Activated CD8-positive, alpha-beta memory T cell treated with anti-CD3 and anti-CD28 coated beads for 36 hours (primary cell): ENCODE measurements around the gene FAT3. TPM values are rescaled to one million over a fixed set of nuclear protein-coding genes. Genes with fewer than 3 reads are reported as not detected.

Experiments
- CTCF ChIA-PET: fragments of 350-600 bp; sonication (Branson Sonifier 250); formaldehyde crosslinking; loops from one replicate; lab custom pipeline; 2021; ENCODE audit warnings: antibody characterized with exemption; lab: Charles Lee
- POLR2A ChIA-PET: fragments of 350-600 bp; sonication (Branson Sonifier 250); formaldehyde crosslinking; loops from one replicate; lab custom pipeline; 2021; ENCODE audit warnings: antibody characterized with exemption; lab: Charles Lee
- total RNA-seq, 2 experiments: library from RNA; stranded (reverse); gene quantifications; one replicate each; pipeline ENCODE4 v1.2.3, GENCODE V29; 2021

The FAT3 gene
- total RNA-seq, result not detected

DNA sequence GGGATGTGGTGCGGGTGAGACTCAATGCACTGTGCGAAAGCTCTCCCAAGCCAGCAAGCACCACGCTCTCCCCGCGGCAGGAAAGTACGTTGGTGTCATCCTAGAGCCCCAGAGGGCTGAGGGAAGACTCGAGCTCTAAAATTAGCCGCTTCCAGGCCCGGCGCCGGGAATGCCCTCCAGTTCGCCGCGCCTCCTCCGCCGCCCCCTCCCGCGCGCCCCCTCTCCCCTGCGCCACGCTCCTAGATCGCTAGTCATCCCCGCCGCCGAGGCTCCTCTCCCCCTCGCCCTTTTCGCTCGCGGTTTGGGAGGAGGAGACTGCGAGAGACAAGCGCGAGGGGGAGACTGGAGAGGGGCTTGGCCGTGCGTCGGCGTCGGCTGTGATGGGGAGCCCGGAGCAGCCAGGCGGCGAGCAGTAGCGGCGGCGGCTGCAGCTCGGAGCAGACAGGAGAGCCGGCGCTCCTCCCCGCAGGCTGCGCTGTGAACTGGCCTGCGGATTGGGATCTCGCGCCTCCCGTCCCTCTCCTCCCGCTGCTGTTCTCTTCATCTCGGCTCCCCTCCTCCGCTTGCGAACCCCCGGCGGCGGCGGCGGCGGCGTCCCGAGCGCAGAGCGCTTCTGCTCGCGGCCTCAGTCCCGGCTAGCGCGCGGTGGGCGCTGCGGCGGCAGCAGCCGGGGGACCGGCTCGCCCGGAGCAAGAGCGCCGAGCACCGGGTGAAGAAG is at the start of gene FAT3:
Gene FAT3, plus strand, starts transcription at position 412 of the 718 bp plus-strand sequence. CDS start 127,295 bp downstream, outside the sequence.
- CTCF ChIA-PET, result no interaction called here

DNA sequence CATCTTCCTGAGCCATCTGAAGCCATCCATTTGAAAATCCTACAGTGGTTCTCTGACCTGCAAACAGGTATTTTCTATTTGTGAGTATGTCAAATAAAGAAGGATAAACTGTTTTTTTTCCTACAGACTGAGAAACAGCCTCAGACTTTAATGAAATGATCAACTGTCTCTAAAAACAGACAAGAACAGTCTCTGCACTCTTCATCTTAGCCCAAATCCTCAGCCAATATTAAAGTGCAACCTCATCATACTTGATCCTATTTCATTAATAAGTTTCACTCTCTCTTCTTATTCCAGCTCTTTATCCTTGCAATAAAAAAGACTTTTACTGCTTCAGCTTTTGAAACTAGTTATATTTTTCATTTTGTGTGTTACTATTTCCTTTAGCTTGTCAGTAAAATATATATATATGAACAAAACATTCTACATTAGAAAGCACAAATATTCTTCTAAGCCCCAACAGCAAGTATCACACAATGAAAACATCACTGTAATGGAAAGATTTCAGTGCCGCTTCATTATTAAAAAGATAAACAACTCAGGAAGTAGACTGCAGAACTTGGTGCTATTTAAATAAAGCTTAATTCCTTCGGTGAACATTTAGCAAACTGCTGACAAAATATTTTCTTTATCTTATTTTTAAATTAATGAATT is 45.5 kb upstream of the FAT3 start:
- CTCF ChIA-PET, result interaction anchor here (0.7 kb wide), 1 partner anchor 1430 kb away, joined by 3 read pairs; no protein-coding TSS in a partner anchor

More for the DNA sequence above, at the start of gene FAT3:
- POLR2A ChIA-PET, result no interaction called here

DNA sequence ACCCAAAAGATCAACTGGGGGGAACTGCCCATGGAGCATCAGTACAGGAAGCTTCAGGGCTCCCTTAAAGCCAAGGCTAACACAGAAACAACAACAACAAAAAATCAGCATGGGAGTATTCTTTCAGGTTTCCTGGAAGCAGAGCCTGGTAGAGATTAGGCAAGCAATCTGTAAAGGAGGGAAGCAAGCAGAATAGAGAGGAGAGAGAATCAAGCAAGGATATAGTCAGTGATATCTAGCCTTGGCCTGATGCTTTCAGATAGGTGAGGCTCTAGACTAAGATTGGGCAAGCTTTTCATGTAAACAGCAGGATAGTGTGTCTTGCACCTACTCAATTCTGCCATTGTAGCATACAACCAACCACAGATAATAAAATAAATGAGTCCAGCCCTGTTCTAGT is 44.4 kb upstream of the FAT3 start:
- POLR2A ChIA-PET, result no interaction called here
- CTCF ChIA-PET, result no interaction called here

More for the DNA sequence above, 45.5 kb upstream of the FAT3 start:
- POLR2A ChIA-PET, result no interaction called here

DNA sequence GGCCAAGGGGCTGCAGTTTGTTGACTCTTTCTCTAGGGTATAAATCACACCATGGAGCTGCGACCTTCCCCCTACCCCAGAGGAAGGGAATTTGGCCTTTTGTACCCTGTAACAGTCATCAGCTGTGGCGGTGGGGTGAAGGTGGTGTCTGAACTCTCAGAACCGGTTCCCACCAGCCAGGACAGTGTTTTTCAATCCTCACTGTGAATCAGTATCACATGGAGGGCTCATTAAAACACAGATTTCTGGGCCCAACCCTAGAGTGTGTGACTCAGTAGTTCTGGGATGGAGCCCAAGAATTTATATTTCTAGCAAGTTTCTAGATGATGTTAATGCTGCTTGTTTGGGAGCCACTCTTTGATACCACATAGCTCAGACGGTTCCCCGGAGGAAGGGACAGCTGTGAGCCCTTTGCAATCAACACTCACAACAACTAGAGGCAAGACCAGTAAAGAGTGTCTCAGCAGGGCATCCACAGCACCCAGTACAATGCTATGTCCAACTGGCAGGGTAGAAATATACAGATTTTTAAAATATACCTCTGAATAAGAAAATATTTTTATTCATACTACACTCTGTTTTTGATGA is 43.9 kb upstream of the FAT3 start:
- CTCF ChIA-PET, result no interaction called here
- POLR2A ChIA-PET, result no interaction called here

DNA sequence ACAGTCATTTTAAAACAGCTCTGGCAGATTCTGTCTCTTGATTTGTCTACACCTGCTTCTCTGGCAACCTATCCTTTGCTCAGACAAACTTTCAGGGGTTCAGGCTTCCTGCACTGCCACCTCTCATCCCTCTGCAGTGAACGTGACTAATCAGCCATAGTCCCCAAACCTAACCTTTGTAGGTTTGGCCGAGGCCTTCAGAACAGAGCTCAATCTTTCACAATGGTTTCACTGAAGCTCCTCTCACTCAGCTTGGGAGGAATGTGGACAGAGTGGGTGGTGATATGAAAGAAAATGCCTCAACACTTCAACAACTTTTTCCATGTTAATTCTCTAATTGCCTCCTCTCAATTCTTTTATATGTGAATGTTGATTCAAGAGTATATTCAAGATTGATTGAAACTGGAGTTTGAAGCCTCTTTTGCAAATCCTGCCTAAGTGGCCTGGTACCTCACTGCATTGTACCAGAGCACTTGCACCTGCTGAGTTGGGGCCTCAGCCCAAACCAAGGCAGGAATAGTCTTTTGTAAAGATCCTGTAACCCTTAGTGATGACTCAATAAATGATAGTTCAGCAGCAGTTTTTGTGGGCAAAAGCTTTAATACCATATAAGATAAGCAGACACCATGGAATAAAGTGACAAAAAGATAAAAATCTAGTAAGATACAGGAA is 33.9 kb upstream of the FAT3 start:
- ChIA-PET POLR2A (no interaction called here), CTCF (no interaction called here)

DNA sequence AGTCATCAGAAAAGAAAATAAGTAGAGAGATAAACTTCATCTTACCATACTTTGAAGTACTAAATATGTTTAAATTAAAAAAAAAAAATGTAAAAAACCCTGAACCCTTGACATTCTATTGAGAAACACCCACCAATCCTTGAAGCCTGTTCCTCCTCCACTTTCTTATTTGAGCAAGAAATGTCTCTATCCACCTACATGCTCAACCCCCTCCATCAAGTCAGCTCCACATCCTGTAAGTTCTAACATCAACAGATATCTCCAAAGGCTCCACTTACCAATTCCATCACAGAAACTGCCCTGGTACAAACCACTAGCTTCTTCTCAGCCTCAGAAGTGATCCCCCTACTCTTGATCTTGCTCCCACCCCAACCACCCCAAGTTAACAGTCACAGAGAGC is 32.5 kb upstream of the FAT3 start:
- CTCF ChIA-PET, result no interaction called here
- POLR2A ChIA-PET, result no interaction called here

DNA sequence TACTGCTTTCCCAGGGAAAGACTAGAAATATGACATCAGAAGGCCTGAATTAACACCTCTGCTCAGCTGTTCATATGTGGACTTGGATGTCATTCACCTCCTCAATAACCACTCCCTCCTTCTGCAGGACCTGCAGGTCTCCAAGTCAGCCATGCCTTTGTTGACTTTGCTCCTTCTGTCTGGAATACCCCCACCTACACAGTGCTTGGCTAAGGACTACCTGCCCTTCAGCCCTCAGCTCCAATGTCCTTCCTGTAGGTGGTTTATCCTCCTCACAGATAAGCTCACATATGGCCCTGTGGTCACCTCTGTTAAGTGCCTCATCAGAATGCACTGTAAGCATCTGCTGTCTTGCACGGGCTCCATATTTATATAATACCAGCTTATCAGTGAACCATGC is 26.4 kb upstream of the FAT3 start:
- POLR2A ChIA-PET, result no interaction called here
- CTCF ChIA-PET, result no interaction called here

DNA sequence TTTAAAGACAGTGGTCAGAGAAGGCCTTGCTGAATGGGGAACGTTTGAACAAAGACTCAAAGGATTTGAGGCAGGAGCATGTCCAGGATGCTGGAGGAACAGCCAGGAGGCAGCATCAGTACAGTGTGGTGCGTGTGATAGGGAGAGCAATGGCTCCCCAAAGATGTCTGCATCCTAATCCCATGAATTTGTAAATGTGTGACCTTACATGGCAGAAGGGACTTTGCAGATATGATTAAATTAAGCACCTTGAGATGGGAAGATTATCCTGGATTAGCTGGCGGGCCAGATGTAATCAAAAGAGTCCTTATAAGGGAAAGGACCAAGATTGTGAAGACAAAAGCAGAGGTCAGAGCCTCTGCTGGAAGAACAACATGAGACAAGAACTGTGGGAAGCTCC is 24.6 kb upstream of the FAT3 start:
- POLR2A ChIA-PET, result no interaction called here

DNA sequence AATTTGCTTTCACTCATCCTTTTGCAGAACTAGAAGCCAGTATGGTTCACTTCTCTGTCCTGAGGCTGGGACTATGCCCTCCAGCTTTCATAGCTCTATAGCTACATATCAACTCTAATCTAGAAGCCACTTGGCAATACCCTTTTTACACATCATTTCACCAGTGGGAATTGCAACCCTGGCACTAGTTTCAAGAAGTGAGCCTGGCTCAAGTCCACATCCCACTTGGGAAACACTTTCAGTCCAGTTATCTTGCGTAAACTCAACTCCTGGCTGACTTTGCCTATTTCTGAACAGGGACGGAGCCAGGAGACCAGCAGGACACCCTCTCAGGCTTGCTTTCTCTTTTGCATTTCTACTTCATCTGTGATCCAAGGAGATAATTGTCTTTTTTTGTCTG is 19.9 kb upstream of the FAT3 start:
- CTCF ChIA-PET, result no interaction called here
- POLR2A ChIA-PET, result no interaction called here

More for the DNA sequence above, 24.6 kb upstream of the FAT3 start:
- CTCF ChIA-PET, result no interaction called here

DNA sequence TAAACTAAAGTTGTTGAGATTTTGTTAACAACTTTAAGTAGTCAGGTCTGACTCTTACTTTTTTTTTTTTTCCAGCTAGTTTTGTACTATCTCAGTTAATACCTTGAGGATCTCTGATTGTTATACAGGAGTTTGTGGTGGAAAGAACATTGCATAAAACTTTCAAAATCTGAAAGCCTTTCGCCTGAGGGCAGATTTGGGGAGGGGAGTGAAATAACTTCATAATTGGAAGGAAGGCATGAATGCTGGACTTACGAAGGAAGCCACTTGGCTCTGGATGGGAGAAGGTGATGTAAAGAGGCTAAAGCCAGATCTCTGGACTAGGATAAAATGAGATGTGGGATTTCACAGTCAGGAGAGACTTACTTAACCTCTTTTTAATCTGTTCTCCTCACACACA is 18.2 kb upstream of the FAT3 start:
- ChIA-PET POLR2A (no interaction called here), CTCF (no interaction called here)

DNA sequence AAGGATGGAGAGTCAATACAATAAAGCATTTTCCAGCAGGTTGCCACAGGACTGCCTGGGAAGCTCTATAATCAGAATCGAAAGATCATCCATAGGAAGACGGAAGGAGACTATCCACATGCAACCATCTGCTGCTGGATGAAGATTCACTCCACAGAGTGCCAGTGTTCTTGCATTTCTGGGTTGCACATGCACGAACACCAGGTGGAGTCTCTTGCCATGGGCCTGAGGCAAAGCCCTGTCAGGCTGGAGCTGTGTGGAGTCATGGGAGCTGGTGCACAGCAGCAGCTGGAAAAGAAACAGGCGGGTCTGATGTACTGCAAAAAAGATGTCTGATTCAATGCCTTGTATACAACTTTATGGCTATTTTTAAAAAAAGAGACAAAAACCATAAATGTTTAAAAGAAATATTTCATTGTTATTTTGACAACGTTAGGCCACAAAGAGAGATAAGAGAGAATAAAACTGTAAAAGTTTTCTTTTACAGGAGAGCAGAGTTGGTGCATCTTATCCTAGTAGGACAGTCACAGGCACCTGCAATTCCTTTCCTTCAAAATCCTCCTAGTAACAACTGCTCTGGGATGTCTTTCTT is 12.9 kb upstream of the FAT3 start:
- POLR2A ChIA-PET, result no interaction called here
- CTCF ChIA-PET, result no interaction called here

DNA sequence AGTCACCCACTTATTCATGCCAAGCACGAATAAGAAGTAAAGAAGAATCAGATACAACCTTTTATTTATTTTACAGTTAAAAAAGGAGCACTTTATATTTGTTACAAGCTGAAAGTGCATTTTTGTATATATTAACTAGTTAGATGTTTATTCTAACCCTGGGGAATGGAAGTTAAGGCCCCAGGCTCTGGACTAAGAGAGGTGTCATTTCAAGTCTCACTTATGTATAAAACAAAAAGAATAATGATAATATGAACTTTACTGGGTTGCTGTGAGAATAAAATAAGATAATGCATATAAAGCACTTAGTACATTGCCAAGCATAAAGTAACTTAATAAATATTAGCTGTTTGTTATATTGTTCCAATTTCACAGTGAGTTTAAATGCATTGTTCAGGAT is 12.1 kb upstream of the FAT3 start:
- ChIA-PET POLR2A (no interaction called here), CTCF (no interaction called here)

DNA sequence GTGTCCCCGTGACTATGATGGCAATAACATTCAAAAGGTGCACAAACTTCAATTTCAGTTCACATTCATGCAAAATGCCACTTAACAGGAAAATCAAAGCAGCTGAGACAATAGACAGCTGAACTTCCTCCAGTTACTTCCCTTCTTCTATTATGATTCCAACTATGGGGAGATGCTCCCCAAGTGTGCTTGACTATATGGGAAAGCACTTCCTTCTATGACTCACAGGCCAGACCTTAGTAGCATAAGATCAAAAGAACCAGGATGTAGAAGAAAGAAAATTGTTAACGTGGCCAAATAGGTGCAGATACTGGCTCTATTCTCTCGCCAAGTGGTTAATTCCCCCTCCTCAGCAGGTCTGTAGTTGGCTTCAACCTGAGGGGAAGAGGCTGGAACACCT is 7.8 kb upstream of the FAT3 start:
- POLR2A ChIA-PET, result no interaction called here
- CTCF ChIA-PET, result no interaction called here

DNA sequence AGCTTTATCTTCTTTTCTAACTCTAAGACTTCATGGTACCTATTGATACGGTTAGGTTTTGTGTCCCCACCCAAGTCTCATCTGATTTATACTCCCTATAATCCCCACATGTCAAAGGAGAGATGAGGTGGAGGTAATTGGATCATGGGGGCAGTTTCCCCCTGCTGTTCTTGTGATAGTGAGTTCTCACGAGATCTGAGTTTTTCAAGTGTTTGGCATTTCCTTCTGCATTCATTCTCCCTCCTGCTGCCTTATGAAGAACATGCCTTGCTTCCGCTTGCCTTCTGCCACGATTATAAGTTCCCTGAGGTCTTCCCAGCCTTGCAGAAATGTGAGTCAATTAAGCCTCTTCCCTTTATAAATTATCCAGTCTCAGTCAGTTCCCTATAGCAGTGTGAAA is 5.1 kb upstream of the FAT3 start:
- CTCF ChIA-PET, result no interaction called here
- POLR2A ChIA-PET, result no interaction called here

DNA sequence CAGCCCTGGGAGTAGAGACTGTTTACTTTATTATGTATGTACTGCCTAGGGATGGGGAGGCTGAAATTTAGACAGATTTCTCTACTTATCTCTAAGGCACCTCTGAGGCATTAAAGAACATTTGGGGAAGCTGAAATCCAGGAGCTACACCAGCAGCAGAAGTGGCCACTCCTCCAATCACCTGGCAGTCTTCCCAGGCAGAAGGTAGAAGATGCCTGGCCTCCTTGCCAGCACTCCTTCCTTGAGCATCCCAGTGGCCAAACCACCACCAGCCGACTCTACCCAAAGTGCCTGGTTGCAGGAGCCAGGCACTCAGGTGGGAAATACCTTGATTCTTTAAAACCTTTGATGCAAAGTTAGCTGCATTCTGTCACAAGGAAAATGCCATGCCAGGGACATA is 1.9 kb upstream of the FAT3 start:
- CTCF ChIA-PET, result no interaction called here

DNA sequence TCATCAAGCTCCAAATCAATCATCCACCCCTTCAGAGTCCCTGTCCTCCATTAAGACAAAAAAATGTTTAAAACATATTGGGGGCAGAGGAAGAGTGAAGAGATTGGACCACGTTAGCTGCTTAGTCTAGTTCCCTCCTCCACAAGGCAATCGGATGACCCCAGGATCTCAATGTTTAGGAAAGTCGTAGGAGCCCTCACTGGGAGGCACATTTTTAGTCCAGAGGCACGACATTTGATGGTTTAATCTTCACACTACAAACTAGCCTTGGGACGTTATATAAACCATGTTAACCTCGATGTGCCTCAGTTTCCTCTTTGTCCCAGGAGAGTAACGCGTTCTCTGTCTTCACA is 588 bp upstream of the FAT3 start:
- CTCF ChIA-PET, result no interaction called here

More for the DNA sequence above, 1.9 kb upstream of the FAT3 start:
- POLR2A ChIA-PET, result no interaction called here

DNA sequence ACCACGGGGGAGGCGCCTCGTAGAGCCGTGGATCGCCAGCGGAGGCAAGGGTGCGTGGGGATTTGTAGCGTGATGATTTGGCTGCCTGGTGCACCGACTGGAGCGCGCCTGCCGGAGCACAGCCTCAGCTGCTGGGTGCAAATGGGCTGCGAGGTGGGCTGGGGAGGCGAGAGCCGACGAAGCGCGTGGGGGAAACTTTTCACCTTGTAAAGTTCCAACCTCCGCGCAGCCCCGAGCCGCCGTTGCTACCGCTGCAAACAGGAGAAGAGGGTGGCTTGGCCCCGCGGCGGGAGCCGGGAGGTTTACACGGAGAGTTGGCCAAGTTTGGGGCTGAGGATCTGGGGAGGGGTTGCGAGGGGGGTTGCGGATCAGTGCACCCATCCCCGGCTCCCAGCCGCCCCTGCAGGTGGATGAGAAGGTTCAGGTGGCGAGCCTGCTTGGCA is 528 bp downstream of the FAT3 start:
- POLR2A ChIA-PET, result no interaction called here
- CTCF ChIA-PET, result no interaction called here

More for the DNA sequence above, 588 bp upstream of the FAT3 start:
- POLR2A ChIA-PET, result no interaction called here

DNA sequence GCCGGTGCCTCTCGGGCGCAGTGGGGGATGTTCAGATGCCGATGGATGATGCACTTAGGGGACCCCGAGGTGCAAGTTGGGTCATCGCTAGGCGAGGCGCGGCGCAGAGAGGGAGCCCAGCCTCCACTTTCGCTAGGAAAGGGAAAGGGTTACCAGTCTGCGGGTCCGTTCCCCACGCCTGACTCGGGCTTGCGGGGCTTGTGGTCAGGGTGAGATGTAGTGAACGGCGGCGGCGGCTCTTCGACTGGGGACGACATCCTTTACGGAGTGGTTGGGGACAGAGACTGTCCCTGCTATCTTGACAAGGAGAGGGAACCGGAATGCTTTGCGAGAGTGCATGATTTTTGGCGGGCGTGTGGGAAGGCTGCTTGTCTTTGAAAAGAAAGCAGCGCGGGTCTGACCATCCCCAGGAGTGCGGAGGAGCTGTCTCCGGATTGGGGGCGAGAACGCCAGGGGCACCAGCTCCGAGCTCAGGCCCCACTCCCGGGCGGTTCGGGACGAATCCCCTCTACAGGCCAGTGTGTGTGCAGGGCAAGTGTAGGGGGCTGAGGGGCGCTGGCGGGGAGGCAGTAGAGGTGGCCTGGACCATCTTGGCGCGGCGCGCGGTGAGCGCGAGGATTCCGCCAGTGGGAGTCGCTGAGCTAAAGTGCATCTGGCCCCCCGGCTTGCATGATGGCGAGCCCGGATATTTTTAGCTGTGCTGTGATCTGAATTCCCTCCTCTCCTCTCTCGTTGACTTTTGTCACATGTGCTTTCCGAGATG is 1.1 kb downstream of the FAT3 start:
- CTCF ChIA-PET, result no interaction called here
- POLR2A ChIA-PET, result no interaction called here
